GM21619 (cell line): ENCODE measurements around the gene ARHGAP29.

Experiments used
- ATAC-seq: cut with Tn5 transposase; IDR thresholded peaks from one replicate; pipeline ENCODE4 v1.9.1; 2021; ENCODE audit not compliant: unreplicated experiment

Gene ARHGAP29

GRCh38 chr1:94237291-94238226 lies at the start of gene ARHGAP29:
TSS of gene ARHGAP29 (minus strand) at chr1:94237584. CDS start at chr1:94231611, 5,973 bp downstream.
- peak; percentile 92 for ATAC-seq

- no peak for ATAC-seq
Measured at GRCh38 chr1:94286864-94287437, 49.6 kb upstream of the ARHGAP29 start.

GRCh38 chr1:94285031-94285654 lies 47.8 kb upstream of the ARHGAP29 start:
- no peak for ATAC-seq

- peak; percentile 84 for ATAC-seq
Measured at GRCh38 chr1:94284476-94284875, 47.1 kb upstream of the ARHGAP29 start.

GRCh38 chr1:94283462-94283861 lies 46.1 kb upstream of the ARHGAP29 start:
- ATAC-seq: no peak

GRCh38 chr1:94282143-94282711 lies 44.8 kb upstream of the ARHGAP29 start:
- no peak for ATAC-seq

- ATAC-seq: no peak
Measured at GRCh38 chr1:94281361-94282142, 44.2 kb upstream of the ARHGAP29 start.

GRCh38 chr1:94280541-94280940 lies 43.2 kb upstream of the ARHGAP29 start:
- no peak for ATAC-seq

GRCh38 chr1:94279462-94279861 lies 42.1 kb upstream of the ARHGAP29 start:
- ATAC-seq: no peak

GRCh38 chr1:94279038-94279437 lies 41.7 kb upstream of the ARHGAP29 start:
- ATAC-seq: no peak

GRCh38 chr1:94276988-94277434 lies 39.6 kb upstream of the ARHGAP29 start:
- no peak for ATAC-seq

- no peak for ATAC-seq
Measured at GRCh38 chr1:94275083-94275482, 37.7 kb upstream of the ARHGAP29 start.

- ATAC-seq: no peak
Measured at GRCh38 chr1:94274561-94274960, 37.2 kb upstream of the ARHGAP29 start.

GRCh38 chr1:94273111-94273510 lies 35.7 kb upstream of the ARHGAP29 start:
- no peak for ATAC-seq

- no peak for ATAC-seq
Measured at GRCh38 chr1:94272388-94272787, 35.0 kb upstream of the ARHGAP29 start.

GRCh38 chr1:94271373-94271772 lies 34.0 kb upstream of the ARHGAP29 start:
- ATAC-seq: no peak

- no peak for ATAC-seq
Measured at GRCh38 chr1:94270801-94271203, 33.4 kb upstream of the ARHGAP29 start.

GRCh38 chr1:94269921-94270320 lies 32.5 kb upstream of the ARHGAP29 start:
- no peak for ATAC-seq

GRCh38 chr1:94265906-94266305 lies 28.5 kb upstream of the ARHGAP29 start:
- no peak for ATAC-seq

GRCh38 chr1:94265011-94265422 lies 27.6 kb upstream of the ARHGAP29 start:
- ATAC-seq: no peak
